Coronary artery (tissue), 2 donors: ENCODE data around the gene TNK1.
"Not testable (repeated sequence)": the region's sequence is repeated elsewhere in the genome, so short reads cannot be mapped to it uniquely, and the experiment has no call there.

Experiments used
- DNase-seq: peaks from one replicate; pipeline ENCODE4 v3.0.0-alpha.2; 2017; ENCODE audit warnings: low spot score
- H3K27ac ChIP-seq, 2 donors: fragments of 200-600 bp; sonication (generic); one replicate each; pipeline ENCODE4 v1.5.1; 2016 to 2019
- H3K4me3 ChIP-seq: fragments of 200-600 bp; sonication (generic); 2 replicates; pipeline ENCODE4 v1.5.1; 2016; ENCODE audit warnings: mild to moderate bottlenecking, moderate library complexity
- CTCF ChIP-seq: fragments of 200-600 bp; sonication (generic); IDR thresholded peaks from one replicate; pipeline ENCODE4 v1.5.1; 2019; ENCODE audit warnings: antibody characterized with exemption

TNK1 gene

GRCh38 chr17:7357381-7357780 is 23.5 kb upstream of the TNK1 start:
- no peak for DNase-seq
- Histone ChIP-seq H3K4me3 (no peak overlapping the region), H3K27ac (no peak overlapping the region)
- TF ChIP-seq CTCF, result no peak

- TF ChIP-seq CTCF, result no peak
- H3K4me3 ChIP-seq, result no peak overlapping the region
- H3K27ac ChIP-seq, result no peak overlapping the region
- no peak for DNase-seq
These were observed 19.0 kb upstream of the TNK1 start for GRCh38 chr17:7361906-7362305.

GRCh38 chr17:7363311-7363710 is 17.6 kb upstream of the TNK1 start:
- no peak for DNase-seq
- TF ChIP-seq CTCF, result no peak
- H3K27ac ChIP-seq, result no peak overlapping the region
- no peak overlapping the region for H3K4me3 ChIP-seq

- not testable (repeated sequence) for H3K4me3 ChIP-seq, DNase-seq, H3K27ac ChIP-seq
These were observed 14.9 kb upstream of the TNK1 start for GRCh38 chr17:7365963-7366362.

- DNase-seq, result no peak
- TF ChIP-seq CTCF, result no peak
- H3K4me3 ChIP-seq, result no peak overlapping the region
These were observed 13.8 kb upstream of the TNK1 start for GRCh38 chr17:7367083-7367482.

GRCh38 chr17:7367918-7368598 is 12.8 kb upstream of the TNK1 start:
- no peak for DNase-seq
- no peak overlapping the region for H3K27ac ChIP-seq
- no peak overlapping the region for H3K4me3 ChIP-seq
- TF ChIP-seq CTCF, result no peak

More at GRCh38 chr17:7367083-7367482, 13.8 kb upstream of the TNK1 start:
- no peak overlapping the region for H3K27ac ChIP-seq

- not testable (repeated sequence) for H3K27ac ChIP-seq, DNase-seq, H3K4me3 ChIP-seq
These were observed 12.3 kb upstream of the TNK1 start for GRCh38 chr17:7368599-7368994.

- DNase-seq, result no peak
- Histone ChIP-seq H3K4me3 (no peak overlapping the region), H3K27ac (no peak overlapping the region)
- TF ChIP-seq CTCF, result no peak
These were observed 11.1 kb upstream of the TNK1 start for GRCh38 chr17:7369825-7370224.
